GM21381 (cell line): ENCODE data around the gene ULK3.

ENCODE experiments used
- ATAC-seq: cut with Tn5 transposase; IDR thresholded peaks from one replicate; pipeline ENCODE4 v1.9.1; 2021; ENCODE audit warnings: mild to moderate bottlenecking, moderate library complexity; ENCODE audit not compliant: unreplicated experiment

ULK3 gene

DNA sequence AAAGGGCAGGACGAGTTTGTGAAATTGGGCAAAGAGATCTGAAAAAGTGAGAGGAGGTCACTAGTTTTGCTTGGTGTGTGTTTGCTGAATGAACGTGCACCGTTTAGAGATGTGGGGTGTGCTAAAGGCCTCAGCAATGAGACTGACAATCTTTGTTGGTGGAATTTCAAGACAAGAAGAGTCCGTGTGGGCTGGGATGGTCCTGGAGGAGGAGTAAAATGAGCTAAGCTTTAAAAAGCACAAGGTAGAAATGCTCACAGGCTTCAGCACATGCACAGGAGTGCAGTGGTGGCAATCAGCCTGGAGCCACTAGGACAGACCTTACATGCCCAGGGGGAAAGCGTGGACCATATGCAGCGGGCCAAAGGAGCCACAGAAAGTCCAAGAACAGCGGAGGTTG is 18.0 kb downstream of the ULK3 start:
- ATAC-seq = no peak

DNA sequence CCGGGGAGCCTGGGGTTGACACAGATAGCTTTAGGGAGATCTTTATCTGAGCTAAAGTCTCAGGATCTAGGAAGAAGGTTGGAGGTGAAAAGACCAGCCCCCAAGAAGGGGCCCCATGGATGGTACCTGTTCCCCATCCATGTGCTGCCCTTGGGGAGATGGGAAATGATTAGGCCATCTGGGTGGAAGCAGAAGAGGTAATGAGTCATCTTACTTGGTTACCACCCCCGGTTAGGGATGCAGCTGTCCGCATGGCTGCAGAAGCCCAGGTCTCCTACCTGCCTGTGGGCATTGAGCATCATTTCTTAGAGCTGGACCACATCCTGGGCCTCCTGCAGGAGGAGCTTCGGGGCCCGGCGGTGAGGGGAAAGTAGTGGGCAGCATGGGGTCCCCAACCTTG is 19.6 kb downstream of the ULK3 start:
- no peak for ATAC-seq

DNA sequence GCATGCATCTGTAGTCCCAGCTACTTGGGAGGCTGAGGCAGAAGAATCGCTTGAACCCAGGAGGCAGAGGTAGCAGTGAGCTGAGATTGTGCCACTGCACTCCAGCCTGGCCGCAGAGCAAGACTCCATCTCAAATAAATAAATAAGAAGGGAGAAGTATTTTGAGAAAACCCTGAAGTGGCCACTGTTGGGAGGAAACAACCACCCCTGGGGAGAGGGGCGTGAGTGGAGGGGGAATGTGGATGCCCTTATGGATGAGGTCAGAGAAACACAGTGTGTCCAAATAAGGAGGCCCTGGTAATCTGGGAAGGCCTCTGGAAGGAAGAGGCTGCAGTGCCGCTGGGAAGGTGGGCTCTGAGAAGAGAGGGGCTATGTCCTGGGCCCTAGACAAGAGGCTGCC is 20.7 kb downstream of the ULK3 start:
- ATAC-seq = no peak

DNA sequence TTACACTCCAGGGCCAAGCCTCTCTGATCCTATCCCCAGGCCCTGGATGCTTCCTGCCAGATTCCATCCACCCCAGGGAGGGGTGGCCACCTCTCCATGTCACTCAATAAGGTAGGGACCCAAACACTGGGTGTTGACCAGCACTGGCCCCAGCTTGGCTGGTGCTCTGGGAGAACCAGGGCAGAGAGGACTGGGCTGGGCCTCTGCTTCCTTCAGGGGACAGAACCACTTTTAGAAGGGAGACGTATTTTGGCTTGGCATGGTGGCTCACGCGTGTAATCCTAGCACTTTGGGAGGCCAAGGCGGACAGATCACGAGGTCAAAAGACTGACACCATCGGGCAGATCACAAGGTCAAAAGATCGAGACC is 21.2 kb downstream of the ULK3 start:
- no peak for ATAC-seq

DNA sequence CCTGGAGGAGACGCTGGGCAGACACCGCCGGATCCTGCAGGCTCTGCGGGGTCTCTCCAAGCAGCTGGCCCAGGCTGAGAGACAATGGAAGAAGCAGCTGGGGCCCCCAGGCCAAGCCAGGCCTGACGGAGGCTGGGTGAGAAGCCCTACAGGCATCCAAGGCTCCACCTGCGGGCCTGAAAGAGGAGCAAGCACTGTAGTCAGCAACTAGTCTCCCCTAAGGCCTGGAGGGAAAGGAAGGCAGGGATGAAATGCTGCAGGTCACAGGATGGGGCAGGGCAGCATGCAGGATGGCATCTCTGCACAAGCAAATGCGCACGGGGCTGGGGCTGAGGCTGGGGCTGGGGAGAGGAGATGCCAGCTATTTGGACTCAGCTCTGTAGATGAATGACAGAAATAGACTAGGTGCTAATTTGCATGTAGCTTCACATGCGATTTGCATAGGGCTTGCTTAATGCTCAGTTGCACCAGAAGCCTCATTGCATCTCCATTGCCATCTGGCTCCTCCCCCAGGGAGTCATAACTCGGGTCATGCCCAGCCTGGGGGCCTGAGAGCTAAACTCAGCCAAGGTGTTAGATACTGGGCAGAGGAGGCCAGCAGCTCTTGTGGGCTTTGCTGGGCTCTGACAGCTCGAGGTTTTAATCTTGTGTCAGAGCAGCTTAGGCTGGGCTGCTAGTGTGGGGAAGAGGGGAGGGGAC is 21.7 kb downstream of the ULK3 start:
- ATAC-seq = peak; percentile 57

DNA sequence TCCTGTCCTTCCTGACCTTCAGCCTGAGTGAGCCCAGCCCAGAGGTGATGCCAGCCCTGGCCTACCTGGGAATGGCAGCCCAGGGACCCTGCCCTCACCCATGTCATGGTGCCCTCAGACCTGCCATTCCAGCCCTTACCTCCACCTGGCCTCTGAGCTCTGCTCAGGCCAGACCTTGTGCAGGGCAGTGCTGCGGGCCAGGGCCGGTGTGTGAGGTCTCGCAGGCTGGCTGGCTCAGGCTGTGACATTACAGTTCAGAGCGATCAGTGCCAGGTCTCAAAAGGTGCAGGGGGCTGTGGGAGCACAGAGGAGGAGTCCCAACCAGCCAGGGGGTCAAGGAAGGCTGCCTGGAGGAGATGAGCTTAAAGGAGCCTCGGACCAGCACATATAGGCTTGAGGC is 22.9 kb downstream of the ULK3 start:
- no peak for ATAC-seq

DNA sequence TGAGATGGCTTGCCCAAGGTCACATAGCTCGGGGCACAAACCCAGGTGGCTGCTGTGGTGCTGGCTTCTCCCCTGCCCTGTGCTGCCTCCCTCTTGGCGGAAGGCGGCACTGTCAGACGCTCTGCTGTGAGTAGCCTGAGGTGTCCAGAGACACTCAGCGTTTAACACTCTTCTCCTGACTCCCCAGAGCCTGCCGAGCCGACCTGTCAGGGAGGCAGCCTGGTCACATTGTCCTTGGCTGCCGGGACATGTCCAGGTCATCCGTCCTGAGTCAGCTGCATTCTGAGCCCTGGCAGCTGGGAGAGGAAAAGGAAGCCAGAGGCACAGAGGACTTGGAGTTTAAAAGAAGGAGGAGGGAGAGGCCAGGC is 25.6 kb downstream of the ULK3 start:
- no peak for ATAC-seq

DNA sequence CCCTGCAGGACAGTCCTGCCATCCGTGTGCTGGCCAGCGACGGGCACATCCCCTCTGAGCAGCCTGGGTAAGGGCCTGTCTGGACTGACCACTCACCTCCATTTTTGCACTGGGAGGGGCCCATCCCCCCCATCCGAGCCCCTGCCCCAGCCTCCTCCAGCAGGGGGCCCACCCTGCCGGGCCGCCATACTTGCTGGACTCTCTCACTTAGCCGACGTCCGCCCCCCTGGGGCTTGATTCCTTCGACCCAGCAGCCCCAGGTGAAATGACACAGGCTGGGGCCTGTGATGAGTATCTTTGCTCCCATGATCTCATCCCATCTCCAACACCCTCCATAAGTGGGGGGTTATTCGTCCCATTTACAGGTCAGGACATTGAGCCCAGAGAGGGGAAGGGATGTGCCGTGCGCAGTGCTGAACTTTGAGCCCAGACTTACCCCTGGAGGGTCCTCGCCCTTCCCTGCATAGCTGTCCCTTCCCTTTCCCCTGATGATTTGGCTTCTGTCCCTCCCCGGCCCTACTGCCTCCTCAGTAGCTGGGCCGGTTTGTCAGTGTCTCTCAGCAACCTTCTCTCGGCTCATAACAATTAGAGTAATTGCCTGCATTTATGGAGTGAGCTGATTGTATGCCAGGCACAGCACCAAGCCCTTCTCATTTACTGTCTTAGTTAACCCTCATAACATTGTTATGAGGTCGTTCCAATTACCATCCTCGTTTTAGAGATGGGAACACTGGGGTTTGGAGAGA is 26.2 kb downstream of the ULK3 start:
- no peak for ATAC-seq

DNA sequence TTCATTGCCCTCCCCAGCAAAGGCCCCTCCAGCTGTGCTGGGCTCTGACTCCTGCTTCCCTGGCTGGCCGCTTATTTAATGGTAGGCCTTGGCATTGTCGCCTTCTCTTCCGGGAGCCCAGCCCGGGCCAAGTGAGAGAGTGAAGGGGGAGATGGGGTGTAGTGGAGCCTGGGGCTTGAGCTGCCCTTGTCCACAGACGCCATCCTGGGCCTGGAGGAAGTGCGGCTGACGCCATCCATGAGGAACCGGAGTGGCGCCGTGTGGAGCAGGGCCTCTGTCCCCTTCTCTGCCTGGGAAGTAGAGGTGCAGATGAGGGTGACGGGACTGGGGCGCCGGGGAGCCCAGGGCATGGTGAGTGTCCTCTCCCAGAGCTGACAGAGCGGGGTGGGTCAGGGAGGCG is 27.0 kb downstream of the ULK3 start:
- no peak for ATAC-seq

DNA sequence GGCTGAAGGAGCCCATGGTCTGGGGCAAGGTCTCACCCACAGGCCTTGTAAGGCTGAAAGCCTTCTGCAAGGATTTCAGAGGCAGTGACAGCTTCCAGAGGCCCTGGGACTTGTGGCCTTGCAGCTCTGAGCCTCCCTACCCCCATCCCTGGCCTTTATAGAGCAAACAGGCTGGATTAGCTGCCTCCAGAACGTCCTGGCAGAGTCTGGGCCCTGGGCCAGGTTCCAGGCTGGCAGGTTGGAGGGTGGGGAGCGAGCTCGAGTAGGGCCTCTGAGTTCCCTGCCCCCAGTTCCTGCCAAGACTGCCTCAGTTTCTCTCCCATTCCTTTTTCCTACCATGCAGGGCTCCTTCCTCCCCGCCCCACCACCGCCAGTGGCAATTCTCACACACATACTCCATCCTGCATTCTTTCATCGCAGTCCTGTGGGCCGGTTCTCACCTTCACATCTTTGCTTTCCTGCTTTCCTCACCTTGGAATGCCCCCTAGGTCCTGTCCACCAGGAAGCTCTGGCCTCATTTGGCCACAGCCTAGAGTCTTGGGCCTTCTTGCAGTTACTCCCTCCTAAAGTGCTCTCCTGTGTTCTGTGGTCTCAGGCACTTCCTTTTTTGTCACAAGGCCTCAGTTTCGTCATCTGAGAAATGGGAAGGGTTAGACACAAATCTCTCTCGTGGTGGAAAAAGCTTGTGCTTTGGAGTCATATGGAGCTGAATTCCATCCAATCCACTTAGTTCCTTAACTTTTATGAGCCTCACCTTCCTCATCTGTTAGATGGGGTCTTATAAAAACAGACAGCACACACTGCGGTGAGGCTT is 27.6 kb downstream of the ULK3 start:
- ATAC-seq = no peak

DNA sequence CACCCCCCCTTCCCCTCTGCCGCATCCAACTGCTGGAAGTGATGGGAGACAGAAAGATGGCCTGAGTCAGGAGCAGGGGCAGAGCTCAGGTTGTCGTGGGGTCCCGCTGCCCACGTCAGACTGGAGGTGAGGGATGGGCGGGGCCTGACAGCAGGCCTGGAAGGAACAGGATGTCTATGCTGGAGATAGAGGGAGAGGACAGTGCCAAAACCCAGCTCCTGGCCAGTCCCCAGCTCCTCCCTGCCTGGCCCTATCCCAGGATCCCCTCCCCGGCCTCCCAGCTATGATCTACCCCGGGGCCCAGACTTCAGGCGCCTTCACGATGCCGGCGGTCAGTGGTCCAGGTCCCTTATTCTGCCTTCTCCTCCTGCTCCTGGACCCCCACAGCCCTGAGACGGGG is 30.4 kb downstream of the ULK3 start, which contains the start of gene LMAN1L:
Gene LMAN1L (plus strand): TSS at position 303 of the 400 bp plus-strand sequence. CDS start 20 bp downstream, at position 323.
- no peak for ATAC-seq

DNA sequence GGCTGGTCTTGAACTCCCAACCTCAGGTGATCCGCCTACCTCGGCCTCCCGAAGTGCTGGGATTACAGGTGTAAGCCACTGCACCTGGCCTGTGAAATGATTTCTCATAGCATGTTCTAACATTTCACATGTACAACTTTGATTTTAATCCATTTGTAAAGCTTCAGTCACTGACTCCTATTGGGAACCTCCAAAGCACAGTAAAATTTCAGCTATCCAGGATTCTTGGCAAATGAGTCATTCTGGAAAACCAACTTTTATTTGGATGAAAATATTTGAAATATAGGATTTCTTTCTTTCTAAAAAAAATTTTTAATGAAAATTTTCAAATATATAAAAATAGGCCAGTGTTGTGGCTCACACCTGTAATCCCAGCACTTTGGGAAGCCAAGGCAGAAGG is 33.0 kb downstream of the ULK3 start:
- no peak for ATAC-seq

DNA sequence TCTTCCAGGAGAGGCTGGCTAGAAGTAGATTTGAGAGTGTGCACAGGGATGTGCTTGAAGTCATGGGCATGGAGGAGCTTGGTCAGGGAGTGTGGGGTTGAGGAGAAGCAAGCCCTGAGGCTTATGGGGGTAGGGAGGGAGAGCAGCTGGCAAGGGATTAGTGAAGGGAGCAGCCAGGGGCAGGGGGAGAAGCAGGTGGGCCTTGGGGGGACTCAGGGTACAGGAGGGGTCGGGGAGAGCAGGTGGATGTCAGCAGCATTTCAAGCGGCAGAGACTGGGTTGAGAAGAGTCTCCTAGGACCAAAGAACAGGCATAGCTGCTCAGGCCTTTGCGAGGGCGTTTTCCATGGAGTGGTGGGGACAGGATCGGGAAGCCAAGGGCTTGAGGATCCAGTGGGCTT is 33.7 kb downstream of the ULK3 start:
- ATAC-seq = no peak

DNA sequence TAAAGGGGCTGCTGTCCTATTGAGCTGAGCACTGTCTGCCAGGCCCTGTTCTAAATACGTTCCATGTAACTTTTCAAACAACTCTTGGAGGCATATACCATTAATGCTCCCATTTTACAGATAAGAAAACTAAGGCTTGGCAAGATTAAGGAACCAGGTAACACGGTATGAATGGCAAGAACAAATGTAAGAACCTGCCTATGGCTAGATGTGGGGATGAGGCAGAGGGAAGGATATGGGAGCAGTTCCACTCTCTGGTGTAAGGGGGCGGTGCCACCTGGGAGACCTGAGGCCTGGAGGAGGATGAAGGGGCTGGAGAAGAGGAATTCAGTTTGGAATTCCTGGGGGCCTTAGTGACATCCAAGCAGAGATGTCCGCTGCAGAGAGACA is 34.1 kb downstream of the ULK3 start:
- ATAC-seq = no peak

DNA sequence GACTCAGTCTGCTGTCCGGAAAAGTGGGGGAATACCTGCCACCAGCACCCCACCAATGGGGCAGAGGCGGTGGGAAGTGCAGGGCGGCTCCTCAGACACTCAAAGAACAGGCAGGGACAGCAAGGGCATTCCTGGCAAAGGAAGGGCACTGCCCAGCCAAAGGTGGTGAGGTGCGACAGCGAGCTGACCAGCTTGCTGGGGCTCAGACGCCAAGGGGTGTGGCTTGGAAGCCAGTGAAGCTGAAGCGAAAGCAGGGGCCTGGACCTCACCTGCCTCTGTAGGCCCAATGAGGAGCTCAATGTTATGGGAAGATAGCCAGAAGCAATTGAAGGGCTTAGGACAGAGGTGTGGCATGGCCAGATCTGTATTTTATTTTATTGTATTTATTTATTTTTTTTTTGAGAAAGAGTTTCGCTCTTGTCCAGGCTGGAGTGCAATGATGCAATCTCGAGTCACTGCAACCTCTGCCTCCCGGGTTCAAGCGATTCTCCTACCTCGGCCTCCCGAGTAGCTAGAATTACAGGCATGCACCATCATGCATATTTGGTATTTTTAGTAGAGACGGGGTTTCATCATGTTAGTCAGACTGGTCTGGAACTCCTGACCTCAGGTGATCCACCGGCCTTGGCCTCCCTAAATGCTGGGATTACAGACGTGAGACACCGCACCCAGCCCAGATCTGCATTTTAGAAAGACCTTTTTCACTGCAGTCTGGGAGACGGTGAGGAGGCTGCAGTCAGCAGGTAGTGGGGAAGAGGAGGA is 34.7 kb downstream of the ULK3 start:
- no peak for ATAC-seq

DNA sequence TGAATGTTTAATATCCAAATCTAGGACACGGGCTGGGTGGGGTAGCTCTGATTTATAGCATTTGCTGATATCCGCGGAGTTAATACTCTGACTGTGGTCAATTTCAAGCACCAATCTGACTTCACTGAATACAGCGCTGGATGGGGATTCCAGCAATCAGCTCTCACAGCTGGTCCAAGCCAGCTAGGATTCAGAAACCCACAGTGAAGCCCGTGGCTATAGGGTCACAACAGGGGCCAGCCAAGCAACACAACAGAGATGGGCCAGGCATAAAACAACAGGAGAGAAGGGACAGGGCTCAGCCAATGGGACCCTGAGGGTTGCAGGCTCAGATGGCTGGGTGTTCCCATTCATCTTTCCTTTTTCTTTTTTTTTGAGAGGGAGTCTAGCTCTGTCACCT is 35.7 kb downstream of the ULK3 start:
- ATAC-seq = no peak

DNA sequence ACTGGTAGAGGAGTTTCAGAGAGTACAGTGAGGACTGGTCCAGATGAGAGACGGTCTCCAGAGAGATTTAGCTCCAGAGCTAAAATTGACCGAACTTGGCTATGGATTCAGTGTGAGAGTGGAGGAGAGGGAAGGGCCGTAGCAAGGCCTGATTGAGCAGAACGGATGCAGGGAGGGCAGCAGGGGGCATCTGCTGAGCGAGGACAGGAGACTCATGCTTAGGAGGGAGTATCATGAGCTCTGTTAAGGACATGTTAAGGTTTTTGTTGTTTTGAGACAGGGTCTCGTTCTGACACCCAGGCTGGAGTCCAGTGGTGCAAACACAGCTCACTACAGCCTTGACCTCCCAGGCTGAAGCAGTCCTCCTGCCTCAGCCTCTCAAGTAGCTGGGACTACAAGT is 38.0 kb downstream of the ULK3 start:
- ATAC-seq = no peak

DNA sequence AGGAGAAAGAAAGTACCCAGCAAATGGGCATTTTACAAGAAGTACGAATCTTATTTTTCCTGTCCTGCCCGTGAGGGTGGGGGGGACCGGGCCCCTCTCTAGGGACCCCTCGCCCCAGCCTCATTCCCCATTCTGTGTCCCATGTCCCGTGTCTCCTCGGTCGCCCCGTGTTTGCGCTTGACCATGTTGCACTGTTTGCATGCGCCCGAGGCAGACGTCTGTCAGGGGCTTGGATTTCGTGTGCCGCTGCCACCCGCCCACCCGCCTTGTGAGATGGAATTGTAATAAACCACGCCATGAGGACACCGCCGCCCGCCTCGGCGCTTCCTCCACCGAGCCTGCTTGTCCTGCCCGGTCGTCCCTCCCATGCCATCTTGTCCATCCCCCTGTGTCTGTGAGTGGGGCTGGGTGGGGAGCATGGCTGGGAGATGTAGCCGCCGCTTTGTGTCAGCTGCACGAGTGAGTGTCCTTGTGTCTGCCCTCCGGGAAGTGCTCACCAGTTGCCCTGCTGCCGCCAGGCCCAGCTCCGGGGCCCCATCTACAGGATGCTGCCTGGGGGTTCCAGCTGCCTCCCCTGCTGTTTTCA is 40.0 kb downstream of the ULK3 start:
- ATAC-seq = no peak

DNA sequence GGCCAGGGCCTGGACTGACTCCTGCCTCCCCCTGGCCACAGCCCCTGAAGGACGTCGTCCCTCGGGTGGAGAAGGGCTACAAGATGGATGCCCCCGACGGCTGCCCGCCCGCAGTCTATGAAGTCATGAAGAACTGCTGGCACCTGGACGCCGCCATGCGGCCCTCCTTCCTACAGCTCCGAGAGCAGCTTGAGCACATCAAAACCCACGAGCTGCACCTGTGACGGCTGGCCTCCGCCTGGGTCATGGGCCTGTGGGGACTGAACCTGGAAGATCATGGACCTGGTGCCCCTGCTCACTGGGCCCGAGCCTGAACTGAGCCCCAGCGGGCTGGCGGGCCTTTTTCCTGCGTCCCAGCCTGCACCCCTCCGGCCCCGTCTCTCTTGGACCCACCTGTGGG is 40.7 kb downstream of the ULK3 start:
- ATAC-seq = no peak

DNA sequence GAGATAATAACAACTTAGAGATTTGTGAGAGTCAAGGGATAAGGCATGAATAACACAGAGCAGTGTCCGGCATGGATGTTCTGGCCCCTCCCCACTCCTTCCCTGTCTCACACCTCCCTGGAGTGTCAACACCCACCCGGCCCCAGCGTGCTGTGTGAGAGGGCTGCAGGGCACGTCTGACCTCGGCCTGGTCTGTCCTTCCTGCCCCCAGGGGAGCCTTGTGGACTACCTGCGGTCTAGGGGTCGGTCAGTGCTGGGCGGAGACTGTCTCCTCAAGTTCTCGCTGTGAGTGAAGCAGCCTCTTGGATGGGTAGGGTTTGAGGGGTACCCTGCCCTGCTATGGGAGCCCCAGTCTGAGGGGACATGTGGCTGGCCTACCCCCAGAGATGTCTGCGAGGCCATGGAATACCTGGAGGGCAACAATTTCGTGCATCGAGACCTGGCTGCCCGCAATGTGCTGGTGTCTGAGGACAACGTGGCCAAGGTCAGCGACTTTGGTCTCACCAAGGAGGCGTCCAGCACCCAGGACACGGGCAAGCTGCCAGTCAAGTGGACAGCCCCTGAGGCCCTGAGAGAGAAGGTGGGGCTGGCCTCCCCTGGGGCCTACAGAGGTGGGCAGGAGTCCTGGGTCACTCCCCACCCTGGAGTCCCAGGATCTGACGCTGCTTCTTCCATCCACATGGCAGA is 41.5 kb downstream of the ULK3 start:
- ATAC-seq = no peak
